Endodermal cell (in vitro differentiated cells): ENCODE measurements around the gene RAB44. TPM values are rescaled to one million over a fixed set of nuclear protein-coding genes. Genes with fewer than 3 reads are reported as not detected.

ENCODE experiments used
- DNase-seq: peaks from one replicate; pipeline ENCODE4 v3.0.0-alpha.2; 2017
- H3K27ac ChIP-seq: 2 replicates; pipeline ENCODE4 v1.5.1; 2013; ENCODE audit warnings: mild to moderate bottlenecking, low read depth, low read length, moderate library complexity
- H3K27me3 ChIP-seq: 2 replicates; pipeline ENCODE4 v1.6.1; 2013; ENCODE audit warnings: mild to moderate bottlenecking, low read length, moderate library complexity; ENCODE audit not compliant: insufficient read depth, control insufficient read depth, poor library complexity, severe bottlenecking
- H3K36me3 ChIP-seq: 2 replicates; pipeline ENCODE4 v1.7.0; 2013; ENCODE audit warnings: mild to moderate bottlenecking, low read length, moderate library complexity; ENCODE audit not compliant: control insufficient read depth, insufficient read depth
- H3K4me1 ChIP-seq: one replicate; pipeline ENCODE4 v1.7.0; 2013; ENCODE audit warnings: low read length; ENCODE audit not compliant: control insufficient read depth, insufficient read depth
- H3K4me3 ChIP-seq: 2 replicates; pipeline ENCODE4 v1.5.1; 2013; ENCODE audit warnings: mild to moderate bottlenecking, low read length, moderate library complexity
- H3K9ac ChIP-seq: 2 replicates; pipeline ENCODE4 v1.6.1; 2013; ENCODE audit warnings: mild to moderate bottlenecking, low read length, moderate library complexity; ENCODE audit not compliant: poor library complexity, severe bottlenecking; ENCODE audit errors: extremely low read depth
- H3K9me3 ChIP-seq: 2 replicates; pipeline ENCODE4 v1.6.1; 2013; ENCODE audit warnings: mild to moderate bottlenecking, low read length, moderate library complexity; ENCODE audit not compliant: control insufficient read depth
- H3K27ac Mint-ChIP-seq: 2 replicates; pipeline ENCODE4 v1.8.0; 2020; ENCODE audit warnings: mixed read lengths
- H3K27me3 Mint-ChIP-seq: 2 replicates; pipeline ENCODE4 v1.8.0; 2021; ENCODE audit warnings: mild to moderate bottlenecking, mixed read lengths; ENCODE audit not compliant: insufficient read depth
- H3K36me3 Mint-ChIP-seq: 2 replicates; pipeline ENCODE4 v1.8.0; 2020; ENCODE audit warnings: low read depth, mixed read lengths
- H3K4me1 Mint-ChIP-seq: 2 replicates; pipeline ENCODE4 v1.8.0; 2020; ENCODE audit warnings: mixed read lengths
- H3K4me3 Mint-ChIP-seq: 2 replicates; pipeline ENCODE4 v1.8.0; 2020; ENCODE audit warnings: mild to moderate bottlenecking, moderate library complexity, mixed read lengths
- H3K9me3 Mint-ChIP-seq: 2 replicates; pipeline ENCODE4 v1.8.0; 2020; ENCODE audit warnings: mild to moderate bottlenecking, mixed read lengths
- WGBS, 2 experiments: methylation state at CpG; one replicate each; pipeline versions ENCODE4 v1.1.5 to v1.1.7; 2013; ENCODE audit warnings: missing lambda C conversion rate in 2 of 2, mixed read lengths in 1 of 2; ENCODE audit not compliant: insufficient coverage in 1 of 2, insufficient read length in 1 of 2; 5-methylcytosine and 5-hydroxymethylcytosine counted together
- total RNA-seq, 2 donors: library from RNA; stranded (reverse); fragmentation: NEBNext Ultra II Directional in 1 of 2; extraction: Animal tissue kit (Norgen Biotek cat#: 25700) in 1 of 2; gene quantifications; 2 replicates in 1 of 2; 3 replicates in 1 of 2; pipeline ENCODE4 v1.2.1, GENCODE V29; 2021
- TF ChIP-seq, protein P1 (sequence below): fragments of 200-600 bp; sonication (generic); conservative IDR thresholded peaks from 2 replicates; pipeline ENCODE4 v1.5.0; 2021; ENCODE audit warnings: antibody characterized with exemption, mild to moderate bottlenecking

RAB44 gene
- total RNA-seq, 2 donors from 2014 or later: not detected

DNA sequence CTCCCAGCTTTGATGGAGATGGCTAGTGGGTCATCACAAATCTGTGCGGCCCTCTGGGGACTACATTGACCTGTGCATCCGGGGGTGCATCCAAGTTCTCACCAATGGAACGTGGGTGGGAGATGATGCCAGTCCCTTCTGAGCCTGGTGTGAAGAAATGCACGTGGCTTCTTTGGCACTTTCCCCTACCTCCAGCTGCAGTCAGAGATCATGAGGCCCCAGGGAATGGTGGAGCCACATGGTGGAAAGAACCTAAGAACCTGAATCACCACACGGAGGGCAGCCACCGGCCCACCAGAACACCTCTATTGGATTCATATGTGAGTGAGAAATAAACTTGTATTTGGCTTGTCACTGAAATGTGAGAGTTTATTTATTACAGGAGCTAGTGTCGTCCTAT, 29.0 kb upstream of the RAB44 start:
- Histone ChIP-seq H3K27ac (no peak overlapping the region), H3K4me3 (no peak overlapping the region), H3K4me1 (peaks cover 5% of the 10 kb centered on the region), H3K36me3 (no peaks in the 10 kb centered on the region), H3K9ac (no peak overlapping the region), H3K27me3 (no peaks in the 10 kb centered on the region), H3K9me3 (no peaks in the 10 kb centered on the region)
- Mint-ChIP-seq H3K27me3 (peaks cover 1% of the 10 kb centered on the region), H3K27ac (no peak overlapping the region), H3K36me3 (no peaks in the 10 kb centered on the region), H3K4me1 (peaks cover 12% of the 10 kb centered on the region), H3K9me3 (peaks cover 2% of the 10 kb centered on the region), H3K4me3 (no peak overlapping the region)
- TF ChIP-seq, protein P1, sequence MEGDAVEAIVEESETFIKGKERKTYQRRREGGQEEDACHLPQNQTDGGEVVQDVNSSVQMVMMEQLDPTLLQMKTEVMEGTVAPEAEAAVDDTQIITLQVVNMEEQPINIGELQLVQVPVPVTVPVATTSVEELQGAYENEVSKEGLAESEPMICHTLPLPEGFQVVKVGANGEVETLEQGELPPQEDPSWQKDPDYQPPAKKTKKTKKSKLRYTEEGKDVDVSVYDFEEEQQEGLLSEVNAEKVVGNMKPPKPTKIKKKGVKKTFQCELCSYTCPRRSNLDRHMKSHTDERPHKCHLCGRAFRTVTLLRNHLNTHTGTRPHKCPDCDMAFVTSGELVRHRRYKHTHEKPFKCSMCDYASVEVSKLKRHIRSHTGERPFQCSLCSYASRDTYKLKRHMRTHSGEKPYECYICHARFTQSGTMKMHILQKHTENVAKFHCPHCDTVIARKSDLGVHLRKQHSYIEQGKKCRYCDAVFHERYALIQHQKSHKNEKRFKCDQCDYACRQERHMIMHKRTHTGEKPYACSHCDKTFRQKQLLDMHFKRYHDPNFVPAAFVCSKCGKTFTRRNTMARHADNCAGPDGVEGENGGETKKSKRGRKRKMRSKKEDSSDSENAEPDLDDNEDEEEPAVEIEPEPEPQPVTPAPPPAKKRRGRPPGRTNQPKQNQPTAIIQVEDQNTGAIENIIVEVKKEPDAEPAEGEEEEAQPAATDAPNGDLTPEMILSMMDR: no peak
- DNase-seq: no peak
- 91 to 95% methylated on average over 6 to 7 of the region's 7 CpGs for WGBS, 2 experiments

DNA sequence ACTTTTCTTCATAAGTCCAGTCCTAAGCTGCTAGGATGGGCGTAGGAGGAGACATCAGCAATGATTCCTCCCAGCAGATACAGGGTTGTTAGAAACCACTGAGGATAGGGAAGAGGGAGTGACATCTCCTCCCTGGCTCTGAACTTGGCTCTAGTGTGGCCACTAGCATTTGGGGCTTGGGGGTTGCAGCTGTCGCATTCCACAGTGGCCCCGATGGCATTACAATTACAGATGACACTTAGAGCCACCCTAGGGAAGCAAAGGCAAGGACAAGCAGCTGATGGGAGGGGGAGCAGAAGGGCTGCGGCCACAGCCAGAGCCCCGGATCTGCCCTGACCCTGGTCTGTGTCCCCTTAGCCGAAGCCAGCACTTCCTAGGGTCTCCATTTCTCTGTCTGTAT, 28.6 kb upstream of the RAB44 start:
- no peaks in the 10 kb centered on the region for H3K36me3 ChIP-seq
- Mint-ChIP-seq H3K36me3 (no peaks in the 10 kb centered on the region), H3K27me3 (peaks cover 5% of the 10 kb centered on the region), H3K9me3 (peaks cover 2% of the 10 kb centered on the region), H3K27ac (no peak overlapping the region), H3K4me1 (peaks cover 12% of the 10 kb centered on the region), H3K4me3 (no peak overlapping the region)
- H3K27ac ChIP-seq: no peak overlapping the region
- no peak overlapping the region for H3K9ac ChIP-seq
- no peaks in the 10 kb centered on the region for H3K9me3 ChIP-seq
- H3K4me1 ChIP-seq: peaks cover 5% of the 10 kb centered on the region
- TF ChIP-seq, protein P1: no peak
- no peak overlapping the region for H3K4me3 ChIP-seq
- no peak for DNase-seq
- H3K27me3 ChIP-seq: no peaks in the 10 kb centered on the region
- WGBS, 2 experiments: 79 to 92% methylated on average over 2 to 6 of the region's 6 CpGs

DNA sequence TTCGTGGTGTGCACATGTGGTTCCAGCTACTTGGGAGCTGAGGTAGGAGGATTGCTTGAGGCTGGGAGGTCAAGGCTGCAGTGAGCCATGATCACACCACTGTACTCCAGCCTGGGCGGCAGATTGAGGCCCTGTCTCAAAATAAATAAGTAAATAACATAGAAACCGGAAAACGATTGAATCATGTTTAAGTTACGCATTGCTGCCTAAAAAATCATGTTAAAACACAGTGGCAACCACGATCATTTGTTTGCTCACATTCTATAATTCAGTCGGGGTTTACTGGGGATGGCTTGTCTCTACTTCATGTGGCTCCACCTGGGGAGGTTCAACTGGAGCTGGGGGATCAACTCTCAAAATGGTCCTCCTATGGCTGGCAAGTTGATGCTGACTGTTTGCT, 27.4 kb upstream of the RAB44 start:
- H3K9me3 Mint-ChIP-seq: peaks cover 2% of the 10 kb centered on the region
- TF ChIP-seq, protein P1: no peak
- peaks cover 8% of the 10 kb centered on the region for H3K27me3 Mint-ChIP-seq
- H3K4me3 Mint-ChIP-seq: no peak overlapping the region
- DNase-seq: no peak
- H3K36me3 ChIP-seq: no peaks in the 10 kb centered on the region
- WGBS, 2 experiments: 94 to 95% methylated on average over 5 to 7 of the region's 7 CpGs
- no peak overlapping the region for H3K27ac Mint-ChIP-seq
- H3K9ac ChIP-seq: no peak overlapping the region
- H3K4me1 Mint-ChIP-seq: peaks cover 12% of the 10 kb centered on the region
- H3K4me1 ChIP-seq: peaks cover 5% of the 10 kb centered on the region
- no peak overlapping the region for H3K27ac ChIP-seq
- H3K9me3 ChIP-seq: no peaks in the 10 kb centered on the region
- H3K4me3 ChIP-seq: no peak overlapping the region
- no peaks in the 10 kb centered on the region for H3K36me3 Mint-ChIP-seq
- no peaks in the 10 kb centered on the region for H3K27me3 ChIP-seq
